Measurements from ENCODE around the gene LMF2.

DNA sequence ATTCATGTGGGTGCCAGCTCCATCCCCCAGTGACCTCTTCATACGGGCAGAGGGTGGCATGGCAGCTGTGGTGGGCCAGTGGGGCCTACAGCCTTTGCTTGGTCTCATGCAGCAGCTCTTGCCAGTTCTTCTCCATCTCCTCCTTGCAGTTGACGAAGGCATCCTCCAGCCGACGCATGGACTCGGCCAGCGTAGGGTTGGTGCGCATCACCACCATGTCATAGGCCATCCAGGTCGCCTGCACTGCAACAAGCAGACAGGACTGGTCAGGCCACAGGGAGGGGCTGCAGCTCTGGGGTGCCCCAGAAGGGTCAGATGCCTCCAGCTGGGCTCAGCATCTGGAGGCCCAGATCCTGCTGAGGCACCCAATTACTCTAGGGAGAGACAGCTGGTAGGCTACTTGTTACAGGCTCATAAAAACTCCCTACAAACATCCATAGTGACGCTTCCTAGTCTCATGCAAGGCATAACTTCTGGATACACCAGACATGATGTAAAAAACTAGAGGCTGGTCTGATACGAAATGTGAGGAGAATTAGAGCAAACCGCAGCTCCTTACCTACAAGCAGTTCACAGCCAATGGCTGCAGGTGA, 43.8 kb upstream of the LMF2 start:
- TF ChIP-seq SUZ12 (IDR thresholded peaks at IDR 0.05; ENCODE audit: extremely low read depth, insufficient read depth, insufficient read length): no peak
- TF ChIP-seq YY1 (IDR thresholded peaks at IDR 0.05; ENCODE audit: insufficient read depth, insufficient read length): no peak

Measured in NT2/D1 (cell line).